ENCODE results near the gene PA2G4. TPM values are rescaled to one million over a fixed set of nuclear protein-coding genes. Genes with fewer than 3 reads are reported as not detected.

Gene PA2G4
- total and polyA plus RNA-seq, 2 of the 4 experiments (the other 2 are of a cell fraction): 158 to 198 TPM

DNA sequence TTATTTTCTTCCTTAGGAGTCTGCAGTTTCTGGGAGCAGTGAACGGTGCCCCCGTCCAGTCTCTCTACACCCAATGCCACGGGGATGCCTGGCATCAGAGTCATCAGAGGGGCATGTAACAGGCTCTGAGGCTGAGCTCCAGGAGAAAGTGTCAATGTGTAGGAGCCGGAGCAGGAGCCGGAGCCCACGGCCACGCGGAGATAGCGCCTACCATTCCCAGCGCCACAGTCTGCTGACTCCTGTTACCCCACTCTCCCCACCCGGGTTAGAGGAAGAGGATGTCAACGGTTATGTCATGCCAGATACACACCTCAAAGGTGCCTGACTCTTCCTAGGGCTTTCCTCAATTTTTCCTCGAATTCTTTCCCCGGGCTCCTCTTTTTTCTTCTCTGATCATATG lies 3.3 kb upstream of the PA2G4 start:
- no peak overlapping the region for H3K4ac ChIP-seq (ENCODE audit: low read depth, low read length)

More for the DNA sequence above, 3.3 kb upstream of the PA2G4 start:
- intact Hi-C loops (cut with micrococcal nuclease) (loop anchor here (10.0 kb wide), 1 partner anchor 106 kb away; the partner anchor contains the start of gene SUOX), in situ Hi-C loops (cut with MboI; ENCODE audit: low sequenced_read_pairs) (no loop called here), dilution Hi-C loops (cut with HindIII; ENCODE audit: low sequenced_read_pairs, unreplicated experiment) (no loop called here)
- Histone ChIP-seq H3K27ac (ENCODE audit: insufficient read depth, low read length) (no peak overlapping the region), H2BK5ac (ENCODE audit: low read depth, low read length, poor library complexity, severe bottlenecking) (no peak overlapping the region), H3K56ac (ENCODE audit: extremely low read depth, insufficient read depth, low read length) (no peak overlapping the region), H2AK5ac (ENCODE audit: low read depth, low read length) (no peak overlapping the region), H2BK120ac (ENCODE audit: low read depth, low read length) (no peak overlapping the region), H3K9me1 (ENCODE audit: insufficient read depth, low read length) (0 out of 2 replicates have a peak, but pooled peaks cover 2% of the 10 kb centered on the region), H3K23ac (ENCODE audit: low read depth, low read length) (no peak overlapping the region), H3K79me1 (ENCODE audit: low read depth in 1 of 2, low read length in 2 of 2) (peaks cover 0 to 12% of the 10 kb centered on the region in 2 experiments; a peak in 2 of 4 replicates), H4K91ac (ENCODE audit: insufficient read depth, low read depth, low read length) (no peak overlapping the region), H2AK9ac (replicated peaks; ENCODE audit: low read depth, low read length, poor library complexity) (no peak overlapping the region), H2BK15ac (ENCODE audit: low read depth, low read length) (no peak overlapping the region), H4K20me1 (ENCODE audit: insufficient read depth, low read length) (peaks cover 7% of the 10 kb centered on the region), H3K4me3 (ENCODE audit: insufficient read depth, low read depth, low read length) (no peak overlapping the region), H4K8ac (ENCODE audit: low read depth in 2 of 2, low read length in 2 of 2) (no peak overlapping the region), H3K14ac (replicated peaks; ENCODE audit: low read depth, low read length) (no peak overlapping the region), H3K36me3 (ENCODE audit: control insufficient read depth, insufficient read depth, low read length) (no peaks in the 10 kb centered on the region; the same call in 1 of the 2 replicates), H3K9ac (ENCODE audit: low read depth, low read length) (no peak overlapping the region), H2BK20ac (ENCODE audit: low read depth, low read length) (no peak overlapping the region), H2AFZ (replicated peaks; ENCODE audit: low read length, poor library complexity) (no peak overlapping the region), H3K18ac (ENCODE audit: low read depth, low read length) (no peak overlapping the region), H3K27me3 (ENCODE audit: control insufficient read depth, insufficient read depth, low read length) (peaks cover 23% of the 10 kb centered on the region), H3K9me3 (ENCODE audit: control insufficient read depth, insufficient read depth, low read length) (no peaks in the 10 kb centered on the region), H4K5ac (ENCODE audit: low read depth, low read length) (no peak overlapping the region), H3K4me2 (ENCODE audit: low read depth, low read length) (no peak overlapping the region), H3K4me1 (ENCODE audit: control insufficient read depth, insufficient read depth, low read length) (peaks cover 3% of the 10 kb centered on the region; the same call in 1 of the 2 replicates)
- TF ChIP-seq, protein P1, sequence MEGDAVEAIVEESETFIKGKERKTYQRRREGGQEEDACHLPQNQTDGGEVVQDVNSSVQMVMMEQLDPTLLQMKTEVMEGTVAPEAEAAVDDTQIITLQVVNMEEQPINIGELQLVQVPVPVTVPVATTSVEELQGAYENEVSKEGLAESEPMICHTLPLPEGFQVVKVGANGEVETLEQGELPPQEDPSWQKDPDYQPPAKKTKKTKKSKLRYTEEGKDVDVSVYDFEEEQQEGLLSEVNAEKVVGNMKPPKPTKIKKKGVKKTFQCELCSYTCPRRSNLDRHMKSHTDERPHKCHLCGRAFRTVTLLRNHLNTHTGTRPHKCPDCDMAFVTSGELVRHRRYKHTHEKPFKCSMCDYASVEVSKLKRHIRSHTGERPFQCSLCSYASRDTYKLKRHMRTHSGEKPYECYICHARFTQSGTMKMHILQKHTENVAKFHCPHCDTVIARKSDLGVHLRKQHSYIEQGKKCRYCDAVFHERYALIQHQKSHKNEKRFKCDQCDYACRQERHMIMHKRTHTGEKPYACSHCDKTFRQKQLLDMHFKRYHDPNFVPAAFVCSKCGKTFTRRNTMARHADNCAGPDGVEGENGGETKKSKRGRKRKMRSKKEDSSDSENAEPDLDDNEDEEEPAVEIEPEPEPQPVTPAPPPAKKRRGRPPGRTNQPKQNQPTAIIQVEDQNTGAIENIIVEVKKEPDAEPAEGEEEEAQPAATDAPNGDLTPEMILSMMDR (conservative IDR thresholded peaks at IDR 0.05; ENCODE audit: low read depth, low read length): no peak
- no peak for TF ChIP-seq MXI1 (IDR thresholded peaks at IDR 0.05; ENCODE audit: borderline replicate concordance, low read depth, low read length)
- TF ChIP-seq RAD21 (IDR thresholded peaks at IDR 0.05; ENCODE audit: low read length): no peak
- no peak for TF ChIP-seq POLR2A (IDR thresholded peaks at IDR 0.05; ENCODE audit: low read depth, low read length)
- TF ChIP-seq, protein P2, sequence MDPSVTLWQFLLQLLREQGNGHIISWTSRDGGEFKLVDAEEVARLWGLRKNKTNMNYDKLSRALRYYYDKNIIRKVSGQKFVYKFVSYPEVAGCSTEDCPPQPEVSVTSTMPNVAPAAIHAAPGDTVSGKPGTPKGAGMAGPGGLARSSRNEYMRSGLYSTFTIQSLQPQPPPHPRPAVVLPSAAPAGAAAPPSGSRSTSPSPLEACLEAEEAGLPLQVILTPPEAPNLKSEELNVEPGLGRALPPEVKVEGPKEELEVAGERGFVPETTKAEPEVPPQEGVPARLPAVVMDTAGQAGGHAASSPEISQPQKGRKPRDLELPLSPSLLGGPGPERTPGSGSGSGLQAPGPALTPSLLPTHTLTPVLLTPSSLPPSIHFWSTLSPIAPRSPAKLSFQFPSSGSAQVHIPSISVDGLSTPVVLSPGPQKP (IDR thresholded peaks at IDR 0.05; ENCODE audit: borderline replicate concordance, low read depth, low read length): no peak
- TF ChIP-seq RCOR1 (IDR thresholded peaks at IDR 0.05; ENCODE audit: insufficient replicate concordance, low read length): no peak
- no TSS peak for BruUV-seq (replicated peaks)
- ATAC-seq (ENCODE audit: low read depth) (no peak), DNase-seq (no peak)
- CTCF ChIA-PET: interaction anchor here (0.6 kb wide), 1 partner anchor 22 kb away, joined by 3 read pairs; no protein-coding TSS in a partner anchor
- POLR2A ChIA-PET (ENCODE audit: unreplicated experiment): no interaction called here
- 48% methylated on average over 2 of the region's 14 CpGs; no CpG with 5 or more reads in 1 of the 2 experiments for WGBS, 2 experiments (ENCODE audit: extremely low coverage in 2 of 2, insufficient read length in 1 of 2)
